ENCODE data around the gene E2F6.

The E2F6 gene

DNA sequence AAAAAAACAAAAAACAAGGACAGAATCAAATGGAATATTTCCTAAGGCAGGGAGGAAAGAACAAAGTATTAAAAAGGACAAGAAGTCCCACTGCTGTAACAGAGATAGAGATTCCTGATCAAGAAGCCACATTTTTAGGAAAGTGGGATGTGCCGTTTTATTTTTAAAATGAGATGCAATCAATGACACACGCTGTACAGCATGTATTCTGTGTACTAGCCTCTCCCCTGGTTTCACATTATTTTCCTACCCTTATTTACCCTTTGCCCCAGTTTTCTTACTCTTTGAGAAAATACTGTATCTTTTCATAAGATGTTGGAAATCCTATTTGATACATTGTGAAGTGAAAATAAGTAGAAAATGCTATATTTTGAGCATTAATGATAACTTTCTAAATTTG lies 45.8 kb downstream of the E2F6 start:
- Histone ChIP-seq H3K27ac (no peak overlapping the region), H3K27me3 (no peaks in the 10 kb centered on the region), H3K9me3 (no peaks in the 10 kb centered on the region), H3K4me3 (ENCODE audit: low read depth in 1 of 2, low read length in 1 of 2) (no peak overlapping the region), H3K36me3 (no peaks in the 10 kb centered on the region), H3K4me1 (ENCODE audit: control insufficient read depth in 1 of 2, insufficient read depth in 1 of 2, low read depth in 1 of 2, low read length in 1 of 2) (no peaks in the 10 kb centered on the region)
- TF ChIP-seq, protein P1, sequence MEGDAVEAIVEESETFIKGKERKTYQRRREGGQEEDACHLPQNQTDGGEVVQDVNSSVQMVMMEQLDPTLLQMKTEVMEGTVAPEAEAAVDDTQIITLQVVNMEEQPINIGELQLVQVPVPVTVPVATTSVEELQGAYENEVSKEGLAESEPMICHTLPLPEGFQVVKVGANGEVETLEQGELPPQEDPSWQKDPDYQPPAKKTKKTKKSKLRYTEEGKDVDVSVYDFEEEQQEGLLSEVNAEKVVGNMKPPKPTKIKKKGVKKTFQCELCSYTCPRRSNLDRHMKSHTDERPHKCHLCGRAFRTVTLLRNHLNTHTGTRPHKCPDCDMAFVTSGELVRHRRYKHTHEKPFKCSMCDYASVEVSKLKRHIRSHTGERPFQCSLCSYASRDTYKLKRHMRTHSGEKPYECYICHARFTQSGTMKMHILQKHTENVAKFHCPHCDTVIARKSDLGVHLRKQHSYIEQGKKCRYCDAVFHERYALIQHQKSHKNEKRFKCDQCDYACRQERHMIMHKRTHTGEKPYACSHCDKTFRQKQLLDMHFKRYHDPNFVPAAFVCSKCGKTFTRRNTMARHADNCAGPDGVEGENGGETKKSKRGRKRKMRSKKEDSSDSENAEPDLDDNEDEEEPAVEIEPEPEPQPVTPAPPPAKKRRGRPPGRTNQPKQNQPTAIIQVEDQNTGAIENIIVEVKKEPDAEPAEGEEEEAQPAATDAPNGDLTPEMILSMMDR (IDR thresholded peaks at IDR 0.05) = no peak

DNA sequence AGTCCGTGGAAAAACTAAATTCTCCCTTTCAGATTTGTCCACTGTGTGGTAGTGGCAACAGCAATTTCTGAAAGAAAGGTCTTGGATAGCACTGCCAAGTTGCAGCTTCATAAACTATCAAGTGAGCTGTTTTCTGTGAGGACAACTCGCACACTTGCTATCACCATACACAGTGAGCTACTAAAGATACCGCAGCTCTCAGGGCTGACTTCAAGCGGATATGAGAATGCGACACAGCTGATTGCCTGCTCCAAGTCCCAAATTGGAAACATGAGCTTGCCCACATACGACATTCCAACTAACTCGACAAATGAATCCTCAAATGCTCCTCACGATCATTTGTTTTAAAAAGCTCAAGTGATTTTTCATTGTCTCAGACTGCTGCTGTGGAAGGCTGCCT lies 46.2 kb downstream of the E2F6 start:
- Histone ChIP-seq H3K9me3 (no peaks in the 10 kb centered on the region), H3K36me3 (no peaks in the 10 kb centered on the region), H3K4me1 (ENCODE audit: control insufficient read depth in 1 of 2, insufficient read depth in 1 of 2, low read depth in 1 of 2, low read length in 1 of 2) (no peaks in the 10 kb centered on the region), H3K27ac (no peak overlapping the region), H3K4me3 (ENCODE audit: low read depth in 1 of 2, low read length in 1 of 2) (no peak overlapping the region), H3K27me3 (no peaks in the 10 kb centered on the region)
- TF ChIP-seq, protein P1 (IDR thresholded peaks at IDR 0.05) = no peak

DNA sequence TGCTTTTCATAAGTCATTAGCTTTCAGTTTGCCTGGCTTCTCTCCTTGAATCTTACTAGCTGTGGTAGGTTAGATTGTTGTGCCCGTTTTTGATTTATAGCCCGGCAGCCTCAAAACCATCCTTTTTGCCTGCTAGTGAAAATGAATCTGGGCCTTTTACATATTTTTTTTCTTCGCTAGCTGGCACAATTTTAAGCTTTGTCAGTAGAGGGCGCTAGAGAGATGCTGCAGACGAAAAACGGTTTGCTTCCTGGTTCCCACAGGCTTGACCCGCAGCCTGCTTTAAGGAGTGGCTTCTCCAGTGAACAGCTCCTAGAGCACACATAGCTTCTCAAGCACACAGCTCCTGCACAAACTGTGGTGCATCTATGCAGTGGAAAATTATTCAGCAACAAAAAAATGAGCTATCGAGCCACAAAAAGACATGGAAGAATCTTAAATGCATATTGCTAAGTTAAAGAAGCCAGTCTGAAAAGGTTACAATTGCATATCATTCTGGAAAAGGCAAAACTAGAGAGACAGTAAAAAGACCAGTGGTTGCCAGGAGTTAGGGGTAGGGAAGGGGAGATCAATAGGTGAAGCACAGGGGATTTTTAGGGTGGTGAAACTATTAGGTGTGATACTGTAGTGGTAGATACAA lies 47.9 kb downstream of the E2F6 start:
- no peaks in the 10 kb centered on the region for H3K4me1 ChIP-seq (ENCODE audit: control insufficient read depth in 1 of 2, insufficient read depth in 1 of 2, low read depth in 1 of 2, low read length in 1 of 2)
- H3K27ac ChIP-seq = no peak overlapping the region
- no peak overlapping the region for H3K4me3 ChIP-seq (ENCODE audit: low read depth in 1 of 2, low read length in 1 of 2)
- TF ChIP-seq, protein P1 (IDR thresholded peaks at IDR 0.05) = no peak
- H3K9me3 ChIP-seq = no peaks in the 10 kb centered on the region
- H3K27me3 ChIP-seq = no peaks in the 10 kb centered on the region
- no peaks in the 10 kb centered on the region for H3K36me3 ChIP-seq

DNA sequence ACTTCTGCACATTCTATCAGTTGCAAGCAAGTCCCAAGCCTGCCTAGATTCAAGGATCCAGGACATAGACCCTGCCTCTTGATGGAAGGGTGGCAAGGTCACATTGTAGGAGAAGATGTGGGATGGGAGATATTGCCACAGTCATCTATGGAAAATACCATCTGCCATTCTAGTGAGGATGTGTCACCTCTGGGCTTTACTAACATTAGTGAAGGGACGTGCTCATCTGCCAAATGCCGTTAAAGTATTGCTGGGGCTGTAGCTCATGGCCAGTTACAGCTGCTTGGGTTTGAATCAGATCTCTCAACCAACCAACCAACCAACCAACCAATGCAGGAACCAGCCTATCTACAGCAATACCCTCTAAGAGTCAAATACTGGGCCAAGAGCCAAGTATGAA lies 49.0 kb downstream of the E2F6 start:
- H3K4me3 ChIP-seq (ENCODE audit: low read depth in 1 of 2, low read length in 1 of 2) = no peak overlapping the region
- no peaks in the 10 kb centered on the region for H3K27me3 ChIP-seq
- no peaks in the 10 kb centered on the region for H3K4me1 ChIP-seq (ENCODE audit: control insufficient read depth in 1 of 2, insufficient read depth in 1 of 2, low read depth in 1 of 2, low read length in 1 of 2)
- H3K27ac ChIP-seq = no peak overlapping the region
- H3K36me3 ChIP-seq = no peaks in the 10 kb centered on the region
- no peaks in the 10 kb centered on the region for H3K9me3 ChIP-seq
- TF ChIP-seq, protein P1 (IDR thresholded peaks at IDR 0.05) = no peak

DNA sequence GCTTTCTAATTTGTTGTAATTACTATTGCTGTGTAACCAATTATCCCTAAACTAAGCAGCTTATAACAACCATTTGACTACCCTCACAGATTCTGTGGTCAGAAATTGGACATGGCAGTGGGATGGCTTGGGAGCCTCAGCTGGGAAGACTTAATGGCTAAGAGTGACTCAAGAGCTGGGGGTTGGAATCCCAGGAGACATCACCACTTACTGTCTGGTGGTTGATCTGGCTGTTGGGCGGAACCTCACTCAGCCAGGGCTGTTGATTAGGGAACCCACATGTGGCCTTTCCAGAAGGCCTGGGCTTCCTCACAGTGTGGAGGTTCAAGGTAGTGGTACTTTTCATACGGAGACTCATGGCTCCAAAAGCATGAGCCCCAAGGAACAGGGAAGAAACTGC lies 49.8 kb downstream of the E2F6 start:
- Histone ChIP-seq H3K27ac (no peak overlapping the region), H3K36me3 (no peaks in the 10 kb centered on the region), H3K9me3 (no peaks in the 10 kb centered on the region), H3K4me3 (ENCODE audit: low read depth in 1 of 2, low read length in 1 of 2) (no peak overlapping the region), H3K27me3 (no peaks in the 10 kb centered on the region), H3K4me1 (ENCODE audit: control insufficient read depth in 1 of 2, insufficient read depth in 1 of 2, low read depth in 1 of 2, low read length in 1 of 2) (no peaks in the 10 kb centered on the region)
- TF ChIP-seq, protein P1 (IDR thresholded peaks at IDR 0.05) = no peak
